T-helper 2 cell (primary cell): ENCODE measurements around the gene SYNPO.

Experiments used
- DNase-seq, 5 experiments: peaks; one replicate each; pipeline versions ENCODE4 v3.0.0 to v3.0.0-alpha.2; 2012 to 2022
- total RNA-seq, 2 donors: gene quantifications; one replicate each; lab custom pipeline; 2026; lab: John Stamatoyannopoulos, UW

Gene SYNPO, protein sequence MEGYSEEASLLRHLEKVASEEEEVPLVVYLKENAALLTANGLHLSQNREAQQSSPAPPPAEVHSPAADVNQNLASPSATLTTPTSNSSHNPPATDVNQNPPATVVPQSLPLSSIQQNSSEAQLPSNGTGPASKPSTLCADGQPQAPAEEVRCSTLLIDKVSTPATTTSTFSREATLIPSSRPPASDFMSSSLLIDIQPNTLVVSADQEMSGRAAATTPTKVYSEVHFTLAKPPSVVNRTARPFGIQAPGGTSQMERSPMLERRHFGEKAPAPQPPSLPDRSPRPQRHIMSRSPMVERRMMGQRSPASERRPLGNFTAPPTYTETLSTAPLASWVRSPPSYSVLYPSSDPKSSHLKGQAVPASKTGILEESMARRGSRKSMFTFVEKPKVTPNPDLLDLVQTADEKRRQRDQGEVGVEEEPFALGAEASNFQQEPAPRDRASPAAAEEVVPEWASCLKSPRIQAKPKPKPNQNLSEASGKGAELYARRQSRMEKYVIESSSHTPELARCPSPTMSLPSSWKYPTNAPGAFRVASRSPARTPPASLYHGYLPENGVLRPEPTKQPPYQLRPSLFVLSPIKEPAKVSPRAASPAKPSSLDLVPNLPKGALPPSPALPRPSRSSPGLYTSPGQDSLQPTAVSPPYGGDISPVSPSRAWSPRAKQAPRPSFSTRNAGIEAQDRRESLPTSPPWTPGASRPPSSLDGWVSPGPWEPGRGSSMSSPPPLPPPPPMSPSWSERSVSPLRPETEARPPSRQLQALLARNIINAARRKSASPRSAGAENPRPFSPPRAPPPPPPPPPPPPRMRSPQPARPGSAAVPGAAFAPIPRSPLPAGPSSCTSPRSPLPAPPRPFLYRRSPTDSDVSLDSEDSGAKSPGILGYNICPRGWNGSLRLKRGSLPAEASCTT
- total RNA-seq: 0 reads per million in 2 donors

DNA sequence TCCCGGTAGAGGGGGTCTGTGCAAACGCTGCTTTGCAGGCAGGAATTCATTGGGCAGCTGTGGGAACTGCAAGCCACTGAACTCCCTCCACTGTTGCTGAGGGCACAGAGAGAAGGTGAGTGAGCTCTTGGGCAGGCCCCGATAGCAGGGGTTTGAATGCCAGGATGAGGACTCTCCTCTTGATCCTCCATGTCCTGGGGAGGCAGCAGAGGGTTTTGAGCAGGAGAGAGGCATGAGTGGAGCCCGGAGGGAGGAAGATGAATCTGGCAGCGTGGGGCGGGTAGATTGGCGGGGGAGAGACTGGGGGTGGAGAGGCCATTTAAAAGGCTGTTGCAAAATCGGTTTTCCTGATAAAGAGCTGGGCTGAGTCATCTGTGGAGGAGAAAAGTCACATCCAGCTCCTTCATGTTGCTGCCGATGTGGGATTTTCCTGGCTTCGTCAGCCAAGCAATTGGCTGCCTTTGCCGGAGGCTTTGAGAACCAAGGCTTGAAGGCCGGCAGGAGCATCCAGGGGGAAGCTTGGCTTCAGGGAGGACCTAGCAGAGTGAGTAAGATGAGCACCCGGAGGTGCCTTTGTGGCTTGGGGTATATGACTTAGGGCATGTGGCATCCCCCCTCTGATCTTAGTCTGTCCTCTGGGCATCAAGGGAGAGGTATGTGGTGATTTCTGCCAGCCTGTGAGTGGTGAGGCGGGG is at the start of gene SYNPO:
SYNPO (plus strand) TSS at position 350 of the 695 bp plus-strand sequence. CDS start 7,616 bp downstream, outside the sequence.
- DNase-seq: no peak

DNA sequence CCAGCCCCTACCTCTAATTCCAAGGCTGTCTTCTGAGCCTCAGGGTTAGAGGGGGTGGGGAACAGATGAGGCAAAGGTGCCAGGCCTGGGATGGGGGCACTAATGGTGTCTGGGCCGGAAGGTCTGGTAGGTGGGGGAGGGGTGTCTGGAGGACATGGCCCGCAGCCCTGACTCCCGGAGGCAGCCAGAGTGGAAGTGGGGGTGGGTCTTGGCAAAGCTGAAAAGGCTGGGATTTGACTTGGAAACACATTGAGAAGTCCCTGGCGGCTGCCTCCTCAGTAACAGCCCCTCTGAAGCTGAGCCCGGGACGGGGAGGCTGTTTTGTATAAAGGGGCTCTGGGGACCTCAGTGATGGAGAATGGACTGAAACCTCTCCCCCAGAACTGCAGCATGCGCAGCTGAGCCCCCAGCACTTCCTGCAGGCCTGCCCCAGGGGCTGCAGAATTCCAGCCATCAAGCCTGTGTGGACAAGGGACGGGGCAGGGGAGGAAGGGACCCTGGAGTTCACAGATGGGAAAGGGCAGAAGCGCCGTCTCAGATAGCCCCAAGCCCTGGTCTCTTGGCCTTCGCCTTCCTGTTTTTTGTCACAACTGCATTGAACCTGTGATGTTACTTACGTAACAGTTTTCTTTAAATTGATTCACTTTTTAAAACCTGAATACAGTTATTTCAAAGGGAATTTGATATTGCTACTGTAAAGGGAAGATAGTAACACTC is 49.3 kb upstream of the SYNPO start:
- DNase-seq: no peak

DNA sequence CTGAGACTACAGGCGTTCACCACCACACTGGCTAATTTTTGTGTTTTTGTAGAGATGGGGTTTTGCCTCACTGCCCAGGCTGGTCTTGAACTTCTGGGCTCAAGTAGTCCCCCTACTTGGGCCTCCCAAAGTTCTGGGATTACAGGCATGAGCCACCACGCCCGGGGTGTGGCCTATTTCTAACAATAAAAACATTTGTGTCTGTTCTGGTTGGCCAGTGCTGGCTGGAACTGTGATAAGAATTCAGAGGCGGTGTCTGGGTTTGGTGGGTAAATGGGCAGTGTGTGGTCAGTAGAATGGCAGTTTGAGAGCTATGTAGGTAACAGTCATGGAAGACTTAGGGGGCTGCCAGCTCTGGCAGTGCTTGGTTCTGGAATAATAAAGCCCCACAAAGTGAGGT is 46.9 kb upstream of the SYNPO start:
- DNase-seq: no peak

DNA sequence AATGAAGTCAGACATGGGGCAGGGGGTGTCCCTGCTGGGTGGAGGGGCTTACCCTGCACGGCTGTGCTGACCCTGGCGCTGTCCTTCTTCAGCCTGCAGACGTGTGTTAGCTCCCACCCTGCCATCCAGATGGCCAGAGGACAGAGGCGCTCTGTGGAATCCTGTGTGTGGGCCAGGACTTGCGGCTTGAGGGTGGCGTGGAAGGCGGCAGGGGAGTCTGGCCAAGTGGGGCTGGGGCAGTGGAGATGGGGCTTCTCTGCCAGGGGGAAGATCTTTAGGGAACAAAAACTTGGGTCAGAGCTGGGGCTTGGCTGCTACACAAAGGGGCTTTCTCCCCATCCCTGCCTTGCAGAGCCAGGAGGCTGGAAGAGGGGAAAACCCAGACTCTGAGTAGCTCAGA is 46.5 kb upstream of the SYNPO start:
- no peak for DNase-seq

DNA sequence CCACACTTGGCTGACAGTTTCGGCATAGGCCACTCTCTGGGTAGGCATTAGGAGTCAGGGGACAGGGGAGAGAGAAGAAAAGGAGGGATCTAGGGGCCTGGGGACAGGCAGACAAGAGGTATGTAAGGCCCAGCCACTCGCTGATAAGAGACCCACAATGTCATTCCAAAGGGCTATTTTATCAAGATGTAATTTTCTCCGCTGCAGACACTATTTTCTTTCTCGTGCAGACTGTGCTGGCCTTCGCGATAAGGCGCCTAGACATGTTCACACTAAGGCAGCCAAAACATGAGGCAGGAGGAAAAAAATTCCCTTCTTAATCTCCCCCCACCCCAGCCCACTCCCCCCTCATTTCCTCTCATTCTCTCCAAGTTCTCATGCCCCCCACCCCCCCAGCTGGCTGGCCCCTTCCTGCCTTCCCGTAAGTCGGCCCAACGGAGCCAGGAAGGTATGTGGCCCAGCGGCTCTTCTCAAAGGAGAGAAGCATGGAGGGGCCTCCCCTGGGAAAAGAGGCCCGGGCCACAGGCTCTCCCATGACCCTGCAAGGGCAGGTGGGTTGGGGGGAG is 44.9 kb upstream of the SYNPO start:
- no peak for DNase-seq

DNA sequence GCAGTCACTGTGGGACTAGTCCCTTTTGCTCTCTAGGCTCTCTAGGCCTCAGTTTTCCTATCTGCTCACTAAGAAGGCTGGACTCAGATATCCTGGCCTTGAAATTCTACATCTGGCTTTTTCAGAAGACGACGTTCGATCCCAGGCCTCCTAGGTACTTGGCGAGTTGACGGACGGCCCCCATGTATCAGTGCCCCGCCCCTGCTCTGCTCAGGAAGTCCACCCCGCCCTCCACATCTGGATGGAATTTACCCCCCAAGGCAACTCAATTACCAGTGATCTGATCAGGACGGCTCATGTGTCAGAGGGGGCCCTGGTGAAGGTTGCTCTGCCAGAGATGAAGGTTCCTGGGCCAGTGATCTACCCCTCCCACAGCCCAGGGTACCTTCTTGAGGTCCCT is 44.1 kb upstream of the SYNPO start:
- no peak for DNase-seq

DNA sequence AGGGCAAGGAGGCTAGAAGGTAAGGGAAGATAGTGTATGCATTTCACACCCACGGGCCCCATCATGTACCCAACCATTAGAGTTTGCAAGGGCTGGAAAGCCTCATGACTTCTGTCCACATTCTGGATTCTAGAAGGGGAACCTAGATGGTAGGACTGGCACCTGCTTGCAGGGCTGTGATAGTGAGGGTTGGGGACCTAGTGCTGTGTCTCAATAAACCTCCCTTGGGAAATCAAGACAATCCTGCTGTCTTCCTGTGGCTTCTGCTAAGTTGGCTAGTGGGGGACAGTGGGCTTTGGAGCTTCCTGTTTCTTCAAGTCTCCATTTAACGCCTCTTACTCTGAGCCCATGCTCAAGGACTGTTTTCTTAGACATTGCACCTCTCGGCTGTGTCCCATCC is 43.6 kb upstream of the SYNPO start:
- DNase-seq: no peak

DNA sequence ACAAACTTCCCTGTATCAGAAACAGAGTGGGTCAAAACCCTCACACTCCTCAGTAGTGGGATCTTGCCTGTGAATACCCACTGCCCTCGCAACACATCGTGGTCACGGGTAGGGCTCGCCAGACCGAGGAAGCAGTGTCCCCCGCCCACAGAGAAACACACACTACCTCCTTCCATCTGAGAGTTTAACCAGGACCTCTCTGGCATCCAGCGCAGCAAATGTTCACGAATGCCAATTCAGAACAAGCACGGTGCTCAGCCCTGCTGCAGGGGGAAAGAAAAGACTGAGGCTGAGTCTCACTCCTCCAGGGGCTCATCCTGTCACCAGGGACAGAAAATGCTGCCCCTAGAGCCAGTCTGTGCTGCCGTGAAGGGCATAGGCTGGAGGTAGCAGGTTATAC is 42.5 kb upstream of the SYNPO start:
- DNase-seq: no peak

DNA sequence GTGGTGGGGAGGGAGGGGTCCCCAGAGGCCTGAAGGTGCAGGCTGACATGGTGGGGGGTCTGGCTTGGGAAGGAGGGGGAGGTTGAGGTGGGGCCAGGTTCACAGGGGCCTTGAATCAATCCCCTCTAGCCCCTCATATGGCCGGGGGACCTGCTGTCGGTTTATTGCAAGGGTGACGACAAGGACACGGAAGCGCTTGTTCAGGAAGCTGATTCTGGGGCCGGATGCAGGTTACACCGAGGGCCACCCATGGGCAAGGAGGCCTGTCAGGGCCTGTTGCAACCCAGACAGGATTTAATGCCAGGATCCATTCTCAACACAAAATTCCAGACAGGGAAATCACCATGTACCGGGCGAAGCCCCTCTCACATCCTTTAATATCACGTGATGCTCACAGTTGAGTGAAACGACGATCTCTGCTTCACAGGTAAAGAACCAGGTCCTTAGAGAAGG is 41.6 kb upstream of the SYNPO start:
- no peak for DNase-seq

DNA sequence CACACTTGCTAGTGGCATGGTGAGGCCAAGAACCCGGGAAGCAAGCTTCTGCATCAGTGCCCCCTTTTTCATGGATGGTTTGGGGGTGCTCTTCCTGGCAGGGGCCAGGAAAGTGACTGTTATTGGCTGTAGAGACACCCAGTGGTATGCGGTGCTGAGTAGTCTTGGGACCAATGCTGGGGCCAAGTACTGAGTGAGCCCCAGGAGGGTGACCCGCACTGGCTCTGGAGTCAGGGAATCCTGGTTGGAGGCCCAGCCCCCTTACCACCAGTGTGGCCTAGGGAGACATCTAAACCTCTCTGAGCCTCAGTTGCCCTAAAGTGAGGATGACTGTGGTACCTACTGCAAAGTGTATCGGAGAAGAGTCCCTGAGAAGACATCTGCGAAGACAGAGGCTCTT is 41.2 kb upstream of the SYNPO start:
- DNase-seq: no peak

DNA sequence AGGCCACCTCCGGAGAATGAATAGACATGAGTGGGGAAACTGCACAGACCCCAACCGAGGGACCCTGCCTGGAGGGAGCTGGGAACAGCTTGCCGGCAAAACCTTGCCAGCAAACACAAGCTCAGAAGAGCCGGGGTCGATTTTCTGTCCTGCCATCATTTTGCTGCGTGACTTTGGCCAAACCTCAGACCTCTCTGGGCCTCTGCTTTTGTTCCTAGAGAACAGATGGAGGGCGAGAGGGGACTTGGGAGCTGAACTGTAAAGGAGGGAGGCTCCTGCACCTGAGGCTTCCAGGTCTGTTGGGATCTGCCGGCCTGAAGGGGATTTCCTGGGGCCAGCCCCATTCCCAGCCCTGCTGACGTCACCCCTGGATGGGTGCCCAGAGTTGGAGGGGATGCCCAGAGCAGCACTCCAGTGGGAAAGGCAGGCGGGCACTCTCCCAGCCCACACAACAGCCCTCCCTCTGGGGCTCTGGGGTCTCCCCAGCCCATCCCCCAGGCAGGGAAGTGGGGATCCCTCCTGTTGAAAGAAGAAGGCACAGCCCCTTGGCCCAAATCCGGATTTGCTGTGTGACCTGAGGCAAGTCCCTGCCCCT is 40.4 kb upstream of the SYNPO start:
- DNase-seq: no peak

DNA sequence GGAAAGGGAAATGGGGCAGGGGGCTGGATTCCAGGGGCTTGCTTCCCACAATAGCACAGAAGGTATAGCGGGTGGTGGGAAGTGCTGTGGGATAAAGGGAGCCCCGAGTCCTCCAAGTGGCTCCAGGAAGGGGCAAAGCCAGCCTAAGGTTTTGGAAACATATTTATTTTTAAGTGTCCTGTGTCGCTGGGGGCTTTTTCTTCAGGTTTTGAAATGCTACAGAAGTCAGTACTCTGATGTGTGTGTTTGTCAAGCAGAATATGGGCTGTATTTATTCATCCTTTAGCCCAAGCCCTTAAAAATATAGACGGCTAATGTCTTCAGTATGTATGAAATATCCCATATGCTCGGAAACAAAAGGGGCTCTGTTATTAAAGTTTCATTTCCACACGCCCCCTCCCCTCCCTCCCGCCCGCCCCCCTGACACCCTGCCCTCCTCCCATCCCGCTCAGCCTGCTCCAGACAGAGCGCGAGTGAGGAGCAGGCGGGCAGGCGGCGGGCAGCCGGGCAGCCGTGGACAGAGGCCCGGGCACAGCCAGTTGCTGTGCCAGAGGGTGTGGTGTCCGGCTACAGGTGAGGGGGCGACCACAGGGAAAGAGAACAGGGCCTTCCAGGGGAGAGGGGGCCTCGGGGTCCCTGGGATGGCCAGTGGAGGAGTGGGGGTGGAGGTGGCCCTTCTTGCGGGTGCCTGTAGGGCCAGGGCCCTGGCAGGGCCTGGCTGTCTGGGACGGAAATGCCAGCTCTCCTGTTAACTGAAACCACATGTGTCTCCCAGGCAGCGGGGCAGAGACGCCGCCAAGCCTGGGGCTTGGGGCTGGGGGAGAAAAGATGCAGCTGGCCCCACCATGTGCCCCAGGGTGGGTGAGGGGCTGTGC is 39.6 kb upstream of the SYNPO start:
- no peak for DNase-seq

DNA sequence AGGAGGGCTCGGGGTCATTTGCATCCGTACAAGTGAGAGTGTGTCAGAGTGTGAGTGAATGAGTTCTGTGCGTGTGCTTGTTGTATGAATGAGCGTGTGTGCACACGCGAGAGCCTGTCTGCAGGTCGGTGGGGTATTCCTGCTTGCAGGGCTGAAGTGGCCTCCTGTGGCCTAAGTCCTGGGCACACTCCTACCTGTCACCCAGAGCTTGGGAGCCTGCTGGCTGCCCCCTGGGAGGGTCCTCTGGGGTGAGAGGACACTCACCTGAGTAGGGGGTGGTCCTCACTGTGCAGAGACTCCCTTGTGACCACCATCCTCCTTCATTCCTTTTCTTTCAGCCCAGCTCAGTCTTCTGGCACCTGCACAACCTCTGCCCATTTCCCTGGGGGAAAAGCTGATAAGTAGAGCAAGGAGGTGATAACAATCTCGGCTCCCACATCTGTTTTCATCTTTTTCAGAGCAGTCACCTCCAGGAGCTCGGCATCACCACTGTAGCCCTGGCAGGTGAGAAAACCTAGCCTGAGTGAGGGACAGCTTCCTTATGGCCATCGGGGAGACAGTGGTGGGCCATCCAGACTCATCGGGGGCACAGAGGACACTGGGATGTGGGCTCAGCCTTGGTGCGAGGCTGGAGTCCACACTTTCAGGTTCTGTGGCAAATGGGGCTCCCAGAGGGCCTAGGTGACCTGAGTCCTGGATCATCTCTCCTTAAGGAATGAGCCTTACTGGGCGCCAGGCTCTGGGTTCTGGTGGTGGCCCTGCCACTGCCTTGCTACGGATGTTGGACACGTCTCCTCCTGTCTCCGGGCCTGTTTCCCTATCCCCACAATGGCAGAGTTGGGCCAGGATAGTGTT is 38.7 kb upstream of the SYNPO start:
- no peak for DNase-seq

DNA sequence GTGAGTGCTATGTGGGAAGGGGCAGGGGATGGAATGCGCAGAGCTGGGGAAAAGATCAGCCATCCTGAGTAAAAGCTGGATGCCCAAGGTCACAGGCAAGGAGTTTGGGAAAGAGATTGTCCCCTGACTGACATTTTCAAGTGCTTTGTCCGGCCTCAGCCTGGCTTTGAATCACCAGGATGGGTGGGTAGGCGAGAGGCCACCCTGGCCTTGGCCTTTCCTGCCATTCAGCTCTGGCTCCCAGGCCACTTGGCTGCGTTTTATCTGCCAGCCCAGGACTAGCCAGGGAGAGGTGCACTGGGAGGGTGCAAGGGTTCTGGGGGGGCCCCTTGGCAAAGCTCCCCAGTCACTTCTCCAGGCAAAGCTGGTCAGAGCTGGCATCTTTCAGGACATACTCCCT is 37.4 kb upstream of the SYNPO start:
- DNase-seq: no peak

DNA sequence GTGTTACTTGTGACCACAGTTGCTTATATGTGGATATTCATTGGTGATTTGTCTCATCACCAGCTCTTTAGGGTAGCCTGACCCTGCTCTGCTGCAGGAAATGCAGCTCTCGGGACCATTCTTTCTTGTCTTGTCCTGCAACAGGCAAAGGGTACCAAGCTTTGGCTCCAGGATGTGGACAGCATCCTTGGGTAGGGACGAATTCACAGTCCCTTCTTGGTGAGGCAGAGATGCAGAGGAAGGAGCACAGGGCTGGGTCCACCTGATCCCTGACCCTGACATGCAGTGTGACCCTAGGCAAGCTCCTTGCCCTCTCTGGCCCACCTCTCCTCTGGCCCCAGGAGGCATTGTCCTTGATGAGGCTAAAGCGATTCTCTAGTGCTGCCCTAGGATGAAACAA is 37.0 kb upstream of the SYNPO start:
- DNase-seq: no peak

DNA sequence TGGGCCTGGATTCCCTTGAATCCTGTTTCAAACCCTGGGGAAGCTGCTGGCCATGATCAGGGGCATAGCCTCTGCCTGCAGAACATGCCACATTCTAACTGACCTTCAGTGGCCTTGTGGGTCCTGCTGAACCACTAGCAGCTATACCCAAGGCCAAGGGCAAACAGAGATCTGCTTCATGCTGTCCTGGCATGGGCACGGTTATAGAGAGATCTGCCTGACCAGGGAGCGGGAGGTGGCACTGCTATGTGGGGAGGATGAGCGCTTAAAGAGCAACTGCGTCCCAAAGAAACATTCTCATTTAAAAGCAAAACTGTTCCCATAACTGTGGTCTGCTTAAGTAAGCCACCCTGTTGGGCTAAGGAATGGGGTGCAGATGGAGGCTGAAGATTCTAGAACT is 36.5 kb upstream of the SYNPO start:
- no peak for DNase-seq

DNA sequence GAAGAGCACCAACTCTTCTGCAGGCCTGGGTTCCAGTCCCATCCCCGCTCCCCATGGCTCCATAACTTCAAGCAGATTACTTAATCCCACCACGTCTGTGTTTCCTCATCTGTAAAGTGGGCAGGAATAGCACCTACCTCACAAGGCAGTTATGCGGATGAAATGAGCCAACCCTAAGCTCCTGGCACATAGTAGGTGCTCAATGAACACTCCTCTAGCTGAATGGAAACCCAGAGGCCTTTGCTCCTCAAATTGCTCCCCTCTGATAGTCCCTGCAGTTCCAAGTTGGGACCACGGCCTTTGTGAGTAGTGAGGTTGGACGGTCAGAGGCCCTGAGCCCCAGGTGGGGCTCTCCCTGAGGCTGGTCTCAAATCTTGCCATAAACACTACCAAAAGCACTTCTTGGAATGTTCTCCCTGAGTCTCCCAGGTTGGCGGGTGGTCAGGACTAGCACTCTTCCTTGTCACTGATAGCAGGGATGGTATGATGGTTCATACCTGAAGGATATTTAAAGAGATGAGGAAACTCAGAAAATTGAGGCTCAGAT is 35.5 kb upstream of the SYNPO start:
- no peak for DNase-seq

DNA sequence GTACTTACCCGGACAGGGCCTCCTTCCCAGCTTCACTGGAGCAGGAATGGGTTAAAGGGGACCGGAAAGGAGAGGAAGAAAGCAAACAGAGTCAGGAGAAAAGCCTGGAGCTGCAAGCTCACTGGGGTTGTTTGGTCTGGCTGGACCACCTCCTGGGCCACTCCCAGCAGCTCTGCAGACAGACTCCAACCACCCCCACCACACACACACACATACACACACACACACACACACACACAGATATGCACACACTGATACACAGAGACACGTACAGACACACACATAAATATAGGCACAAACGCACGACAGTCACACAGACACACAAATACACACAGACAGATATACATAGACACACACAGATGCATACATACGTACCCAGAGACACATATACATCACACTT is 34.9 kb upstream of the SYNPO start:
- no peak for DNase-seq

DNA sequence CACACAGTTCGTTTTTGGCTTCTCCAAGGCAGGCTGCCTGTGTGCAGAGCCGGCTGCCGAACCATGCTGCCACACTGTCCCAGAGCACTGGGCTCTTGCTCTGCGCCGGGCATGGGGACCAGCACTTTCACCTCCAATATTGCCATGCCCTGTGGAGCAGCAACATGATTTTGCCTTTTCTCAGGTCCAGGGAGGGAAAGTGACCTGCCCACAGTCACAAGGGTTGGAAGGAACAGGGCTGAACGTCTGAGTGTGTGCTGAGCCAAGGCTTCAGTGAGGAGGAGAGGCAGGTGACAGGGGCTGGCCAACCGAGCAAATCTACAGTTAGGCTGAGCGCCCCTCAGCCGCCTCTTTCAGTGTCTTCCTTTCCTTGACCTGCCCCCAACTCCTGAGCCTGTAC is 34.0 kb upstream of the SYNPO start:
- DNase-seq: no peak
